ENCODE results near the gene CACNA1D.

The CACNA1D gene

DNA sequence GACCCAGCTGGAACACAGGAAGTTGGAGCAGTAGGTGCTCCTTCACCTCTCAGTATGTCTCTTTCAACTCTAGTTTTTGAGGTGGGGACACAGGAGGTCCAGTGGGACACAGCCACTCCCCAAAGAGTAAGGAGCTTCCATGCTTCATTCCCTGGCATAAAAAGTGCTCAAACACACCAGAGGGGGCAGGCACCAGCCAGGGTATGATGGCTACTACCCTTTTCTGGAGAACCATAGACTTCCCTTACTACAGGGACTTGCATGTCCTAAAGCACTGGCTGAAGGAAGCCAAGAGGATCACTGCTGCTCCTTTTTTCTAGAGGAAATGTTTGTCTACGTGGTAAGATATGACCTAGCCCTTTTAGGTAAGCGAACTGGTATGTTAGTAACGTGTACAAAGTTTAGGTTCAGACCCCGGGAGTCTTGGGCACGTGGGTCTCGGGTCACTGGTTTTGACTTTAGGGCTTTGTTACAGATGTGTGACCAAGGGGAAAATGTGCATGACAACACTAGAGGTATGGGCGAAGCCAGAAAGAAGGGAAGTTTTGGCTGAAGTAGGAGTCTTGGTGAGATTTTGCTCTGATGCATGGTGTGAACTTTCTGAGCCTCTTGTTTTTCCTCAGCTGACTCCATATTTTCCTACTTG lies 363.8 kb downstream of the CACNA1D start:
- 92 to 96% methylated on average over 7 of the region's 7 CpGs for WGBS, 2 experiments
- no peaks in the 10 kb centered on the region for H3K4me1 ChIP-seq (ENCODE audit: control insufficient read depth, insufficient read depth, low read length)
- peaks cover 4% of the 10 kb centered on the region for H3K36me3 ChIP-seq (ENCODE audit: control insufficient read depth, insufficient read depth, low read length)
- H3K4me3 ChIP-seq (ENCODE audit: insufficient read depth, low read depth, low read length), result no peak overlapping the region
- no peak overlapping the region for H3K27ac ChIP-seq (ENCODE audit: insufficient read depth, low read depth, low read length, poor library complexity, severe bottlenecking)
- H3K27me3 ChIP-seq (ENCODE audit: control insufficient read depth, insufficient read depth, low read length, poor library complexity, severe bottlenecking), result no peaks in the 10 kb centered on the region
- no peaks in the 10 kb centered on the region for H3K9me3 ChIP-seq (ENCODE audit: control insufficient read depth, low read length)

DNA sequence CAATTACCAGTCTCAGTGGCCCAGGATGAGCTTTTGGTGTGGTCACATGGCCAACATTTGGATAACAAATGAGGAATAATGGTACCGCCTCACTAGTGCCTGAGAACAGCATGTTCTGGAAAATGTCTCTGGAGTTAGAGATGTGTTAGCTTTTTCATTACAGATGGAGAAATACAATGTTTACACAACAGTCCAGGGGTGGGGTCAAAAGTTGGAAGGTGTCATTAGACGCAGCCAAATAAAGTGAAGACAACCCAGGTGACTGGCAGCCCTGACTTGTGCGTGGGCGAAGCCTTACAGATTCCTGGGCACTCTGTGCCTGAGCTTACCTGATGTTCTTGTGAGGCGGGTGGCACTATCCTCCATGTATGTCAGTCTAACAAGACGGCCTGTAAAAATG lies 364.8 kb downstream of the CACNA1D start:
- Histone ChIP-seq H3K27me3 (ENCODE audit: control insufficient read depth, insufficient read depth, low read length, poor library complexity, severe bottlenecking) (no peaks in the 10 kb centered on the region), H3K27ac (ENCODE audit: insufficient read depth, low read depth, low read length, poor library complexity, severe bottlenecking) (no peak overlapping the region), H3K9me3 (ENCODE audit: control insufficient read depth, low read length) (no peaks in the 10 kb centered on the region), H3K4me1 (ENCODE audit: control insufficient read depth, insufficient read depth, low read length) (no peaks in the 10 kb centered on the region), H3K36me3 (ENCODE audit: control insufficient read depth, insufficient read depth, low read length) (peaks cover 4% of the 10 kb centered on the region), H3K4me3 (ENCODE audit: insufficient read depth, low read depth, low read length) (no peak overlapping the region)
- 95 to 97% methylated on average over 5 of the region's 6 CpGs for WGBS, 2 experiments

DNA sequence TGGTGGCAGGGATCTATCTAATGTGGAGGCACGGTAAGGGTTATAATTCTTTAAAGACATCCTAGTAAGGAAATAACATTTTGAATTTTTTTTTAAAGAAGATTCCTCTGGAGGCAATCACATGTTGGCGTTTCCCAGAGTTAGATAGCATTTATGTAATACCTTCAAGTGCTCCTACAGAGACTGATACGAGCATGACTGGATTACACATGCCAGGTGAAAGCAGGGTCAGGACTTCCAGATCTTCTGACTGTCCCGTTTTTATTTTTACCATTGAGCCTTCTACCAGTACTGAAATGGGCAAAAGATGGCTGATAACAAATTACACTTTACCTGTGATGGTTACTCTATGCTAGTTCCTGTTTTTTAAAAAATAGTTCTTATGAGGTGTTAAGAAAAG lies 365.8 kb downstream of the CACNA1D start:
- H3K27ac ChIP-seq (ENCODE audit: insufficient read depth, low read depth, low read length, poor library complexity, severe bottlenecking), result no peak overlapping the region
- no peaks in the 10 kb centered on the region for H3K9me3 ChIP-seq (ENCODE audit: control insufficient read depth, low read length)
- WGBS, 2 experiments, result 96 to 97% methylated on average over 3 to 4 of the region's 4 CpGs
- peaks cover 7% of the 10 kb centered on the region for H3K36me3 ChIP-seq (ENCODE audit: control insufficient read depth, insufficient read depth, low read length)
- no peak overlapping the region for H3K4me3 ChIP-seq (ENCODE audit: insufficient read depth, low read depth, low read length)
- no peaks in the 10 kb centered on the region for H3K4me1 ChIP-seq (ENCODE audit: control insufficient read depth, insufficient read depth, low read length)
- no peaks in the 10 kb centered on the region for H3K27me3 ChIP-seq (ENCODE audit: control insufficient read depth, insufficient read depth, low read length, poor library complexity, severe bottlenecking)

DNA sequence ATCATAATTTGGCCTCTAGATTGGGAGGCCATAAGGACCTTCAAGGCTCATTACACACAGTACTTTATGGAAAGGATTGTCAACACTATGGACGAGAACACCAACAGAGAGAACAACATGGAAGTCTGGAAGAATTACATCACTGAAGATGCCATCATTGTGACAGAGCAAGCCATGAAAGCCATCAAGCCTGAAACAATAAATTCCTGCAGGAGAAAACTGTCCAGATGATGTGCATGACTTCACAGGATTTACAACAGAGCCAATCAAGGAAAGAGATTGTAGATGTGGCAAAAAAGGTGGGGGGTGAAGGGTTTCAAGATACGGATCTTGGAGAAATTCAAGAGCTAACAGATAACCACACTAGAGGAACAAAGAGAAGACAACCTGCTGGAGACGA lies 367.8 kb downstream of the CACNA1D start:
- Histone ChIP-seq H3K4me1 (ENCODE audit: control insufficient read depth, insufficient read depth, low read length) (no peaks in the 10 kb centered on the region), H3K9me3 (ENCODE audit: control insufficient read depth, low read length) (no peaks in the 10 kb centered on the region), H3K4me3 (ENCODE audit: insufficient read depth, low read depth, low read length) (no peak overlapping the region), H3K36me3 (ENCODE audit: control insufficient read depth, insufficient read depth, low read length) (peaks cover 7% of the 10 kb centered on the region), H3K27ac (ENCODE audit: insufficient read depth, low read depth, low read length, poor library complexity, severe bottlenecking) (no peak overlapping the region), H3K27me3 (ENCODE audit: control insufficient read depth, insufficient read depth, low read length, poor library complexity, severe bottlenecking) (no peaks in the 10 kb centered on the region)
- 93 to 95% methylated on average over 3 of the region's 3 CpGs for whole genome bisulfite sequencing, 2 experiments

DNA sequence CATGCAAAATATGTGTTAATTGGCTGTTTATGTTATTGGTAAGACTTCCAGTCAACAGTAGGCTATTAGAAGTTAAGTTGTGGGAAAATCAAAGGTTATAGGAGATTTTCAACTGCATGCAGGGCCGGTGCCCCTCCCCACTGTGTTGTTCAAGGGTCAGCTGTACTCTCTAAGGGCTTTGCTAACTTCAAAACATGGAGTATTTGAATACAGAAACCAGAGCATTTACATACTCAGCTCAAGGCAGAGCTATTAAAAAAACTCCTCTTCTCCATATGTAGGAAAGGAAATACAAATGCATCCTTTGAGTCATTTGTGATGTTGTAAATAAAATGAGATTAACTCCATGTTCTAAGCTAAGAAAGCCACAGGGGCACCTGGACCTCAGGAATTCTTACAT lies 368.7 kb downstream of the CACNA1D start:
- WGBS, 2 experiments, result 100% methylated on average over 1 of the region's 1 CpG
- H3K27me3 ChIP-seq (ENCODE audit: control insufficient read depth, insufficient read depth, low read length, poor library complexity, severe bottlenecking), result no peaks in the 10 kb centered on the region
- no peak overlapping the region for H3K4me3 ChIP-seq (ENCODE audit: insufficient read depth, low read depth, low read length)
- H3K36me3 ChIP-seq (ENCODE audit: control insufficient read depth, insufficient read depth, low read length), result peaks cover 14% of the 10 kb centered on the region
- H3K27ac ChIP-seq (ENCODE audit: insufficient read depth, low read depth, low read length, poor library complexity, severe bottlenecking), result no peak overlapping the region
- H3K9me3 ChIP-seq (ENCODE audit: control insufficient read depth, low read length), result no peaks in the 10 kb centered on the region
- H3K4me1 ChIP-seq (ENCODE audit: control insufficient read depth, insufficient read depth, low read length), result no peaks in the 10 kb centered on the region
